ENCODE data around the gene ALKBH5. TPM values are rescaled to one million over a fixed set of nuclear protein-coding genes. Genes with fewer than 3 reads are reported as not detected.

Gene ALKBH5
- total RNA-seq, 1 donor from 2014 or later: 92.6 TPM

DNA sequence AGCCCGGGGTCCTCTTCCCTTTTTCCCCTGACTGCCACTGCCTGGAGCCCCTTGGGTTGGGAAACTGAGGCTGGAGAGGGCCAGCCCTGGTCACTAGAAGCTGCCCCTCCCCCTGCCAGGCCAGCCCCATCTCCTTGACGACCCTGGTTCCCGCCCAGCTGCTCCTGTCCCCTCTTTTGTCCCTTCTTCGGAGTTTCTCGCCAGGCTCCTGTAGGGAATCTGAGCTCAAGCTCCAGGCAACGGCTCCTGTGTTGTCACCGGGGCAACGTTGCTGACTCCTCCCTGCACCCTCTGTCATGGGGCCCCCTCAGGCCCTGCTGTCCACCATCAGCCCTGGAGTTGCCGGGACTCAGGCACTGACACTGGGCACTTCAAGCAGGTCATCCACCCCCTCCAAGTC is 47.5 kb downstream of the ALKBH5 start:
- Histone ChIP-seq H3K9ac (ENCODE audit: low read length) (no peak overlapping the region), H3K36me3 (ENCODE audit: insufficient read depth, low read length) (no peaks in the 10 kb centered on the region), H3K27ac (ENCODE audit: low read depth, low read length) (no peak overlapping the region), H2AFZ (ENCODE audit: low read depth, low read length) (no peak overlapping the region), H4K20me1 (ENCODE audit: insufficient read depth, low read length) (peaks cover 74% of the 10 kb centered on the region), H3K4me1 (ENCODE audit: insufficient read depth, low read length) (peaks cover 21% of the 10 kb centered on the region), H3K9me3 (ENCODE audit: insufficient read depth, low read depth, low read length) (no peaks in the 10 kb centered on the region), H3K4me2 (ENCODE audit: low read length) (no peak overlapping the region), H3K79me2 (ENCODE audit: insufficient read depth, low read length) (peaks cover 60% of the 10 kb centered on the region), H3K4me3 (ENCODE audit: insufficient read depth, low read depth, low read length) (no peak overlapping the region), H3K27me3 (ENCODE audit: insufficient read depth, low read length) (no peaks in the 10 kb centered on the region)
- FAIRE-seq: no peak
- Mint-ChIP-seq H3K27me3 (ENCODE audit: low read depth, unreplicated experiment) (no peaks in the 10 kb centered on the region), H3K4me1 (ENCODE audit: low read depth, unreplicated experiment) (peaks cover 7% of the 10 kb centered on the region), H3K27ac (ENCODE audit: unreplicated experiment) (no peak overlapping the region), H3K4me3 (ENCODE audit: unreplicated experiment) (no peak overlapping the region), H3K9me3 (ENCODE audit: unreplicated experiment) (no peaks in the 10 kb centered on the region), H3K36me3 (ENCODE audit: low read depth, unreplicated experiment) (no peaks in the 10 kb centered on the region)
- TF ChIP-seq, protein P1, sequence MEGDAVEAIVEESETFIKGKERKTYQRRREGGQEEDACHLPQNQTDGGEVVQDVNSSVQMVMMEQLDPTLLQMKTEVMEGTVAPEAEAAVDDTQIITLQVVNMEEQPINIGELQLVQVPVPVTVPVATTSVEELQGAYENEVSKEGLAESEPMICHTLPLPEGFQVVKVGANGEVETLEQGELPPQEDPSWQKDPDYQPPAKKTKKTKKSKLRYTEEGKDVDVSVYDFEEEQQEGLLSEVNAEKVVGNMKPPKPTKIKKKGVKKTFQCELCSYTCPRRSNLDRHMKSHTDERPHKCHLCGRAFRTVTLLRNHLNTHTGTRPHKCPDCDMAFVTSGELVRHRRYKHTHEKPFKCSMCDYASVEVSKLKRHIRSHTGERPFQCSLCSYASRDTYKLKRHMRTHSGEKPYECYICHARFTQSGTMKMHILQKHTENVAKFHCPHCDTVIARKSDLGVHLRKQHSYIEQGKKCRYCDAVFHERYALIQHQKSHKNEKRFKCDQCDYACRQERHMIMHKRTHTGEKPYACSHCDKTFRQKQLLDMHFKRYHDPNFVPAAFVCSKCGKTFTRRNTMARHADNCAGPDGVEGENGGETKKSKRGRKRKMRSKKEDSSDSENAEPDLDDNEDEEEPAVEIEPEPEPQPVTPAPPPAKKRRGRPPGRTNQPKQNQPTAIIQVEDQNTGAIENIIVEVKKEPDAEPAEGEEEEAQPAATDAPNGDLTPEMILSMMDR (IDR thresholded peaks at IDR 0.05; ENCODE audit: insufficient read depth, low read depth, low read length): no peak
- no peak for TF ChIP-seq EZH2 (IDR thresholded peaks at IDR 0.05; ENCODE audit: insufficient read depth, low read length)
- no peak for DNase-seq (ENCODE audit: low read depth)

- Mint-ChIP-seq H3K27ac (ENCODE audit: unreplicated experiment) (no peak overlapping the region), H3K27me3 (ENCODE audit: low read depth, unreplicated experiment) (no peaks in the 10 kb centered on the region), H3K36me3 (ENCODE audit: low read depth, unreplicated experiment) (peaks cover 9% of the 10 kb centered on the region), H3K4me3 (ENCODE audit: unreplicated experiment) (no peak overlapping the region), H3K4me1 (ENCODE audit: low read depth, unreplicated experiment) (peaks cover 6% of the 10 kb centered on the region), H3K9me3 (ENCODE audit: unreplicated experiment) (no peaks in the 10 kb centered on the region)
- Histone ChIP-seq H3K9me3 (ENCODE audit: insufficient read depth, low read depth, low read length) (no peaks in the 10 kb centered on the region), H3K79me2 (ENCODE audit: insufficient read depth, low read length) (peaks cover 32% of the 10 kb centered on the region), H3K4me2 (ENCODE audit: low read length) (no peak overlapping the region), H3K27ac (ENCODE audit: low read depth, low read length) (no peak overlapping the region), H3K27me3 (ENCODE audit: insufficient read depth, low read length) (no peaks in the 10 kb centered on the region), H3K36me3 (ENCODE audit: insufficient read depth, low read length) (no peaks in the 10 kb centered on the region), H3K4me3 (ENCODE audit: insufficient read depth, low read depth, low read length) (no peak overlapping the region), H4K20me1 (ENCODE audit: insufficient read depth, low read length) (peaks cover 46% of the 10 kb centered on the region), H3K4me1 (ENCODE audit: insufficient read depth, low read length) (peaks cover 17% of the 10 kb centered on the region), H3K9ac (ENCODE audit: low read length) (no peak overlapping the region), H2AFZ (ENCODE audit: low read depth, low read length) (no peak overlapping the region)
- DNase-seq (ENCODE audit: low read depth) (no peak), FAIRE-seq (no peak)
- TF ChIP-seq, protein P1 (IDR thresholded peaks at IDR 0.05; ENCODE audit: insufficient read depth, low read depth, low read length): no peak
- TF ChIP-seq EZH2 (IDR thresholded peaks at IDR 0.05; ENCODE audit: insufficient read depth, low read length): no peak
Observed at GRCh38 chr17:18233803-18234518, 50.3 kb downstream of the ALKBH5 start.

- FAIRE-seq (no peak), DNase-seq (ENCODE audit: low read depth) (no peak)
- H3K27me3 Mint-ChIP-seq (ENCODE audit: low read depth, unreplicated experiment): no peaks in the 10 kb centered on the region
- no peak overlapping the region for H3K4me3 Mint-ChIP-seq (ENCODE audit: unreplicated experiment)
- Histone ChIP-seq H4K20me1 (ENCODE audit: insufficient read depth, low read length) (peaks cover 41% of the 10 kb centered on the region), H3K27ac (ENCODE audit: low read depth, low read length) (peak overlapping the region; percentile 79), H3K36me3 (ENCODE audit: insufficient read depth, low read length) (no peaks in the 10 kb centered on the region), H3K27me3 (ENCODE audit: insufficient read depth, low read length) (no peaks in the 10 kb centered on the region), H3K4me1 (ENCODE audit: insufficient read depth, low read length) (peaks cover 17% of the 10 kb centered on the region), H2AFZ (ENCODE audit: low read depth, low read length) (no peak overlapping the region), H3K4me2 (ENCODE audit: low read length) (peak overlapping the region; percentile 80), H3K79me2 (ENCODE audit: insufficient read depth, low read length) (peaks cover 22% of the 10 kb centered on the region), H3K9ac (ENCODE audit: low read length) (peak overlapping the region; percentile 75), H3K4me3 (ENCODE audit: insufficient read depth, low read depth, low read length) (no peak overlapping the region), H3K9me3 (ENCODE audit: insufficient read depth, low read depth, low read length) (no peaks in the 10 kb centered on the region)
- H3K9me3 Mint-ChIP-seq (ENCODE audit: unreplicated experiment): no peaks in the 10 kb centered on the region
- no peak for TF ChIP-seq EZH2 (IDR thresholded peaks at IDR 0.05; ENCODE audit: insufficient read depth, low read length)
- TF ChIP-seq, protein P1 (IDR thresholded peaks at IDR 0.05; ENCODE audit: insufficient read depth, low read depth, low read length): no peak
- peaks cover 6% of the 10 kb centered on the region for H3K4me1 Mint-ChIP-seq (ENCODE audit: low read depth, unreplicated experiment)
- no peak overlapping the region for H3K27ac Mint-ChIP-seq (ENCODE audit: unreplicated experiment)
- H3K36me3 Mint-ChIP-seq (ENCODE audit: low read depth, unreplicated experiment): peaks cover 14% of the 10 kb centered on the region
Observed at GRCh38 chr17:18234853-18235380, 51.3 kb downstream of the ALKBH5 start.
